Measurements from ENCODE around the gene BEND3.
"Not testable (repeated sequence)": the region's sequence is repeated elsewhere in the genome, so short reads cannot be mapped to it uniquely, and the experiment has no call there.

The BEND3 gene

DNA sequence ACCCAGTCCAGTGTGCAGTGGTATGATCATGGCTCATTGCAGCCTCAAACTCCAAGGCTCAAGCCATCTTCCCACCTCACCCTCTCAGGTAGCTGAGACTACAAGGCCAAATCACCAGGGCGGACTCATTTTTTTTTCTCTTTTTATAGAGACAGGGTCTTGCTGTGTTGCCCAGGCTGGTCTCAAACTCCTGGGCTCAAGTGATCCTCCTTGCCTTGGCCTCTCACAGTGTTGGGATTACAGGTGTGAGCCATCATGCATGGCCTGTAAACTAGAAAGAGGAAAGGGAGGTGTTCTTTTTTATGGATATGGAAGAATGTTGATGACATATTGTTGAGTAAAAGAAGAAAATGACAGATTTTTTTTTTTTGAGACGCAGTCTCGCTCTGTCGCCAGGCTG is 5.1 kb upstream of the BEND3 start:
- DNase-seq: no peak

DNA sequence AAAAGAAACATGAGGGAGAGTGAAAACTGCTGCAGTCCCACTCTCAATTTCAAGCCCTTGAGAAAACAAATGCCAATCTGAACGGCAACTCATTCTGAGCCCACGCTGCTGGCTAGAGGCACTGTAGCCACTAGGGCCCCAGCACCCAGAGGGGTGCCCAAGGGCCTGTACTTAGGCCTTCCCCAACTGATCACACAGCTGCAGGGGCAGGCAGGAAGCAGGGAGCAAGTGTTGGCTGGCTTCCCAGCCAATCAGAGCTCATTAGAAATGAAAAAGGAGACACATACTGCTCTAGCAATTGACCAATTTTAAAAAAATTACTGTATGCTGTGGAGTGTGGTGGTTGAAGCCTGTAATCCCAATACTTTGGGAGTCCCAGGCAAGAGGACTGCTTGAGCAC is 3.7 kb upstream of the BEND3 start:
- DNase-seq: no peak

DNA sequence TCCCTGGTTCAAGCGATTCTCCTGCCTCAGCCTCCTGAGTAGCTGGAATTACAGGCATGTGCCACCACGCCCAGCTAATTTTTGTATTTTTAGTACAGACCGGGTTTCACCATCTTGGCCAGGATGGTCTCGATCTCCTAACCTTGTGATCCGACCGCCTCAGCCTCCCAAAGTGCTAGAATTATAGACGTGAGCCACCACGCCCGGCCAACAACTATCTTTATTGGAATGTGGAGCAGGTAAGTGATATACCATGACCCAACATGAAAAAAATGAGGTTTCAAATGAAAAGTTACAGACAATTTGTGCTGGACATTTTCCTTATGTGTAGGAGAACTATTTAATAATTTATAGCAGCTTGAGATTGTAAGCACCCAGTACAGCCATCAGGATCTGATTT is 3.2 kb upstream of the BEND3 start:
- DNase-seq: not testable (repeated sequence)

DNA sequence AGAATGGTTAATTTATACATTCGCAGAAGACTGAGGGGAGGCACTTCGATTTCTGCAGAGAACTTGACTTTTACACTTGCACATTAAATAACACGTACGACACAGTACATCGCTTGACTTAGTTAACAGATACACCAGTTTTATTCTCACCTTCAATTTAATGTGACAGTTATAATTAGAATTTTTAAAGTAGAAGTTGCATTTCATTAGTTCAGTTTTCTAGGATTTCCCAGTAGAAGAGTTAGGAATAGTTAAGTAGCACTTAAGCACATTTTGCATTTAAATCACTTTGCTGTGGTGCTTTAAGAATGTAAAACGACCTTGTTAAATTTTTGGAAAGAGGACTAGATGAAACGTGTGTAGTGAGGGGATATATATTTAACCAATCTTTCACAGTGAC is 1.6 kb upstream of the BEND3 start:
- no peak for DNase-seq

DNA sequence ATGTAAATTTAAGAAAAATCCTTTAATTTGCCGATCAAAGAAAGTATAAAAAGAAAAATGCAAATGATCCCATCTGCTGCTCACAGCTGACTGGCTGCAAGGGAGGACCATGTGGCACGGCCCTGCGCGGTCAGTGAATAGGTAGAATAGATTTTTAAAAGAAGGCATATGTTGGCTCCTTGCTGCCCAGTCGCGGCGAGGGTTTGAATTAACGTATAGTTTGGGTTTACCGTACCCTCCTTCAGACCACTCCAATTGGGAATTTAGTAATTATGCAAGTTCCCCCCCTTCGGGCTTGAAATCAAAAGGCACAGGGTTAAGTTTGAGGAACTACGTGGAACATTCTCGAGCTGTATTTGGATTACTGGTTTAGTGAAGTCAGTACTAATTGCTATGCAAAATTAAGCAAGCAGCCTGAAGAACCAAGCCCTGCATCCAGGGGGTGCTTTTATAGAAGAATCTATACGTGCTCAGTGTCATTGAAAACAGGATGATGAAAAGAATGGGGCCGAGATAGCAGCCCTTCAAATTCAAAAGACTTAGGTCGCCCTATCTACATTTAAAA is 1.1 kb upstream of the BEND3 start:
- peak in 1 of 2 experiments; percentile 4 for DNase-seq

DNA sequence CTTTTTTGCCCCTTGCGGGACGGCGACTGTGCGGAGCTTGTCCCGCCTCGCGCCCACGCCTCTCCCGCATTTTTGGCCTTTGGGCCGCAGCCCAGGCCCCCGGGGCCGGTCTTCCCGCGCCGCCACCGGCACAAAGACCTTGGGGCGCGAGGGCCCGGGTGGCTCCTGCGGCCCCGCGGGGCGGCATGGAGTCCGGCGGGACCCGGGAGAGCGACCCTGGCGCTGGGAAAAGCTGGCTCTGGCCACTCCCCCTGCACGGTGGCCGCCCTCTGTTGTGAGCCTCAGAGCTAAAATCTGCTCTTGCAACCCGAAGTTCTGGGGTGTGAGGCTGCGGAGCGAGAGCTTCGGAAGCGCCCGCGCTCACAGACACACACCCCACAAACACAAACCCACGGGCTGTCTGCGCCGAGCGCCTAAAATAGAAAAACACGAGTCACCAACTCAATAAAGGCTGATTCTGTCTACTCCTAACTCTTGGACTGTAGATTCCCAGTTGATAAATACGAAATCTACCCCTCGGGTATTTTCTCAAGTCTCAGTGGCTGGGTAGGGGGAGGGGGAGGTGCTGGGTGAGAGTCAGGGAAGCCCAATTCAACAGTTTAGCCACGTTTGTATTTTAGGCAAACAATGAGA is 496 bp upstream of the BEND3 start:
- peak; percentile 23 to 40 for DNase-seq

DNA sequence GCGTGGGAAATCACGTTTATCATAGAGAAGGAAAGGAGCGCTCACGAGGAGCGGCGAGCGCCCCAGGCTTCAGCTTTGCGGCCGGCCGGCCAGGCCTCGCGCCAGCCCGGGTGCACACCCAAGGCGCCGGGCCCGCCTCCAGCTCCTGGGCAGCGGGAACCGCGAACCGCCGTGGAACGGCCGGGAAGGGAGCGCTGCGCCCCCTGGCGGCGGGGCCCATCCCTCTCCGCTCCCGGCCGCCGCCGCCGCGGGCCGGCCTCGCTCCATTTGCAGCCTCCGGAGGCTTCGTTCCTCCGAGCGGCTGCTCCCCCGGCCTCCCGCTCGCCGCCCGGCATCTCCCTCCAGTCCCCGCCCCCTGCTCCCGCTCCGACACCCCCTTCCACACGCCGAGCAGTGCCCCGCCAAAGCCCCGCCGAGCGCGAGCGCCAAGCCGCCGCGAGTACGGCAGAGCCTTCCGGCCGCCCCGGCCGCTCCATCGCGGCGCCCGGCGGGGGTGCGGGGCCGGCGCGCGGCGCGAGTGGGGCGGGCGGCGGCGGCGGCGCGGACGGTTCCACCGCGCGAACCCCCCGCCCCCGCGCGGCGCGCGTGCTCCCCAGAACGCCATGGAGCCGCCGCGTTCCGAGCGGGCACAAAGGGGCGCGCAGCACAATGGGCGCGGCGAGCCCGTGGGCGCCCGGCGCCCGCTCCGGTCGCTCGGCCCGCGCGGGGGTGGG is 946 bp downstream of the BEND3 start:
- peak; percentile 56 to 57 for DNase-seq

DNA sequence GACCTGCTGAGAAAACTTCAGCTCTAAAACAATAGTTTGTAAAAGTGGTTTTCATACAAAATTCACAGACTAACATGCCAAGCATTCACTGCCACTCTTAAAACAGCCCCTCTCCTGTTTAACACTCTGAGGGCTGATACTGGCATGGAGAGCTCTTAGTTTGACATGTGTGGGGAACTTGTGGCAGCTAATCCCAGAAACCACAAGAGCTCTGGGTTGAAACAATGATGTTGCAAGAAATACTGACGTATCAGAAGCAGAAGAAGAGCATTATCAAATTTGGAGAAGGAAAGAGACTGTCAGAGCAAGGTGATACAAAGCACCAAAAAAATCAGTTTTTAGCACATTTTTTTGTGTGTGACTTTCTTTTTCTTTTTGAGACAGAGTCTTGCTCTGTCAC is 5.1 kb downstream of the BEND3 start:
- no peak for DNase-seq

DNA sequence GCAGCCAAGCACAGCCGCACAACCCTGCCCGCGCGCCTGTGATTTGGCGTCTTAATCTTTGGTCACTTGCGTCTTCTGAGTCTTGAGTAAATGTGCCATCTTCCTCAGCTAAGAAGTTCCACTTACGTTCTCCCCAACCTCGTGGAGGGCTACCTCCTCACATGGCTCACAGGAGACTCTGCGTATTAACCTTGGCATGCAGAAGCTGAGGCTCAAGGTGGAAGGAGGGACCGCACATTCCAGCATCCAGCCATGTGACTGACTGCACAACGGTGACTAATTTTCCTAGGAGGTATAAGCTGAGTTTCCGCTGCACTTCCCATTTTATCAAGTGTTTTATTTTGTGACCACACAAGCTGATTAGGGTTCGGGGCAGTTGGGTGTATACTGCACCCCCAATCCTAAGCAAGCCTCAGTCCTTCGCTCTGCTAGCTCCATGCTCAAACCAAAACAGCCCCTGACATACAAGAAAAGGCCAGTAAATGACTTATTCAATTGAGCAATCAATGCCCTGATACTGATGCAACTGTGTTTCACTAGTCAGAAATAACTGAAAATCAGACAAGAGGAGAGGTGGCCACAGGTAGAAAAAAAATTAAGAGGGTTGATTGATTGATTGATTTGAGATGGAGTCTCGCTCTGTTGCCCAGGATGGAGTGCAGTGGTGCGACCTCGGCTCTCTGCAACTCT is 7.0 kb downstream of the BEND3 start:
- DNase-seq: no peak

DNA sequence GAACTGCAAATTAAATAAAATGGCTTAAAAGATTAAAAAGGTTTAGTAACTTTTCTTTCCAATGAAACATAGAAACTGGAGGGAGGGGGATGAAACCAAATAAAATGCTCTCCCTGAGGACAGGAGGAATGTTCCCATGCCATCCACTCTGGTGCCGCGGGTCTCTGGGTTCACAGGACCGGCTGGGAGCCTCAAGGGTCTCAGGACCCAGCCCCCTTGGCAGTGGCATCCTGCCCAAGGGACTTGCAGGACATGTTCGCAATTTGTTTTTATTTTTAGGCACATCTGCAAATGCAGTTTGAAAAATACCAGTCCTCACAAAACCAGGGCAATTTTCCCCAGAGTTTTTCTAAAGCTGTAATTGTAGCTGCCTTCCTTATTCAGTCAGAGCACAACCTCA is 7.5 kb downstream of the BEND3 start:
- no peak for DNase-seq

DNA sequence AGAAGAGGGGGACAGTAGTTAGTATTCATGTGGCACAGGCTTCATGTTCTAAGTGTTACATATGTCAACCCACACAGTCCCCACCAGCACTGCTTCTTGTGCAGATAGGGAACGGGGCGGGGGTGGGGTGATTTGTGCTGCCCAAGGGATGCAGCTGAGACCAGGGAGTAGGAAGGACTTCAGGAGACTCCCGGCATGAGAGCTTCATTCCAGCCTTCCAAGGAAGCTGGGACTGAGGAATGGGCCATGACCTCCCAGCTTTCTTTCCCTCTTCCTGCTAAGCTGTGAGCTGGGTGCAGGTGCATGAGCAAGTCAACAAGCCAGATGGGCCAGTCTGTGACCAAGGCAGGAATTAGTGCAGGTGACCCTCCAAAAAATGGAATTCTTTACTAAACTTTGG is 9.2 kb downstream of the BEND3 start:
- DNase-seq: no peak

DNA sequence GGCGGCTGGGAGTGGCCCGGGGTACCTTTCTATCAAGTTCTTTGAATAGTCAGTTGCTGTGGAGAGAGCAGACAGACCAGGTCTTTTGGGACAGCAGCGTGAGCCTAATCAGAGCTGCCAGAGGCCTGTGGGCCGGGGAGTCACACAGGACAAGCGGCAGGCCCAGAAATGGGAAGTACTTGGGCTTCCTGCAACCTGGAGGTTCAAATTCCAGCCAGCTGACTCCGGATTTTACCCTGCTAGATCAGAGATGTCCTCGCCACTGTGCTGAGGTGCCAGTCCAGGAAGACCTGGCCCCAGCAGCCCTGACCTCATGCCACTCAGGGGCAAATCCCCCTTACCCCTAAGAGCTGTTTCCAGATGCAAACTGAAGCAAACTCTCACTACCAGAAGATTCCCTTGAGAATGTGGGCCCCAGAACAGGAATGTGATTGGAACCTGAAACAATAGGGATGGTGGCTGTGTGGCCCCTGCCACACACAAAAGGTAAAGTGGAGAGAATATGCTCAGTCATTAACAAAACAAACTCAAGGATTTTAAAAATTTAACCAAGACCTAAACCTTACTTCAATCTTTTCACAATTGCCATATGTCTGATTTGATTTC is 9.7 kb downstream of the BEND3 start:
- DNase-seq: no peak

DNA sequence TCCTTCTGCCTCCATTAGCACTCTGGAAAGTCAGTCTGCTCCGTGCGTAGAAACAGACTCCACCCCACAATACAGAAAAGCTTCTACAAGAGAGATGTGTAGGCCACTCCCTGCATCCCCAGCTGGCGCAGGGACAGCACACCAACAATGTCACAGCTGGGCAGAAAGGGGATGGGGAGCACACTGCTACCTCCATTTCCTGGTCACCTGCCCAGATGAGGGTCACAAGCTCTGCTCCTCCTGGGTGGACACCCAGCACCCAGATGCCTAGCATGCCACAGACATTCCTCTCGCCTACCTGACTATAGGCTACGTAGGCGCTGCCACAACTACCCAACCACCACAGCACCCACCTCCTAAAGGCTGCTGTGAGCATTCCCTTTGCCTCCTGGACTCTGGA is 12.2 kb downstream of the BEND3 start:
- DNase-seq: no peak

DNA sequence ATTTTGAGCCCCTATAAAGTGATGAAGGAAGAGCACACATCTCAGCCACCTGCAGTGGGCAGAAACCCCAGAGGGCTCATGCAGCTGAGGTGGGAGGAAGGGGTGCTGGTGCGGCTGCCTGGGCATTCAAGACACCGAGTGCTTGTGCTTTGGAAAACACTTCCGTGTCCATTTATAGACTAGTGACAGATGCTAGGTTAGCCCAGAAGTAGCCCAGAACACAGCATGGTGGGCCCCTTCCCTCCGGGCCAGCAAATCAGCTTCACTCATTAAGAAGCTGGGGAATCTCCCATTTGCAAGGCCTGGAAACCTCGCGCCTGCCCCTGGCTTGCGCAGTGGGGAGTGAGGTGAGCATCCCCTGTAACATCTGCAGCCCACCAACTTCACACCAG is 12.9 kb downstream of the BEND3 start:
- no peak for DNase-seq

DNA sequence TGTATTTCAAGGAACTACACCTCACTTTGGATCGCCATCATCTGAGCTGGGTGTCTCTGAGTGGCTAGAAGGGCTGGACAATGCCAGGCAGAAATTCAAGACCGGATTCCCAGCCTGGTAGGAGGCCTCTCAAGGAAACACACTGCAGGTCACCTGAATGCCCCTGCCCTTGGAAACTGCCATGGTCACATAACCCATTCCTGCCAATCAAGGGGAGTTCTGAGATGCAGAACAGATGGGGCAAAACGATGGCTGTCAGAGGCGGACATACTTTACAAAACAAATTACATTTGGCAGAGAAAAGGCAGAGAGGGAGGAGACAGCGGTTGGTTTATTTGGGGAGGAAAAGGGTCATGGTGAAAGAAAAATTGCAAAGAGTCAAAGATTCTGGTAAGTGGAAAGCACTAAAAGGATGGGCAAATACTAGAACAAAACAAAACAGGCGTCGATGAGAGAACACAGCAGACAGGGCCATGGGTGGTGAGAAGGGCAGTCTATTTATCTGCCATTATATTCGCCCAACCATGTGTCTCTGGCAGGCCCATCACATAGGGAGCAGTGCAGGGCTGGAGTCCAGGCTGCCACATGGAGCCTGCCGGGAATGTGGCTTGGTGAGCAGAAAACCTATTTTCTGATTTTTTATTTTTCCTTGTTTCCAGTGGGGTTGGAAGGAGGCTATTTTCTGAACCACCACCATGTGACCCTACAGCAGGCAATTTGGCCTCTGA is 13.5 kb downstream of the BEND3 start:
- no peak for DNase-seq

DNA sequence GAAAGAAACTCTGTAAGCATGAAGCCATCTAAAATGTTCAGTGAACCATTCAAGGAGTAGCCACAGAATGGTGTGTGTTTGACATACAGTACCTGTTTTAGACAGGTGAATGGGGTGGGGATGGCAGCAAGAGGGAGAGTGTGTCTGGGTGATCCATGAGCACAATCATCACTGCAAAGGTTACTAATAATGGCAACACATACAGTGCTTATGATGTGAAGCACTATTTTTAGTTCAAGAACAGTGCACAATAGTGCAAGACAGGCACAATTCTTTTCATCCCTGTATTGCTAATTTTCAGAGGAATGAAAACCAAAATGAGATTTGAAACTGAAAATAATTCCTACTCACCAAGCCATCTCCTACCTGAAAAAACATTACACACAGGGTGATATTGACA is 14.1 kb downstream of the BEND3 start:
- DNase-seq: no peak

DNA sequence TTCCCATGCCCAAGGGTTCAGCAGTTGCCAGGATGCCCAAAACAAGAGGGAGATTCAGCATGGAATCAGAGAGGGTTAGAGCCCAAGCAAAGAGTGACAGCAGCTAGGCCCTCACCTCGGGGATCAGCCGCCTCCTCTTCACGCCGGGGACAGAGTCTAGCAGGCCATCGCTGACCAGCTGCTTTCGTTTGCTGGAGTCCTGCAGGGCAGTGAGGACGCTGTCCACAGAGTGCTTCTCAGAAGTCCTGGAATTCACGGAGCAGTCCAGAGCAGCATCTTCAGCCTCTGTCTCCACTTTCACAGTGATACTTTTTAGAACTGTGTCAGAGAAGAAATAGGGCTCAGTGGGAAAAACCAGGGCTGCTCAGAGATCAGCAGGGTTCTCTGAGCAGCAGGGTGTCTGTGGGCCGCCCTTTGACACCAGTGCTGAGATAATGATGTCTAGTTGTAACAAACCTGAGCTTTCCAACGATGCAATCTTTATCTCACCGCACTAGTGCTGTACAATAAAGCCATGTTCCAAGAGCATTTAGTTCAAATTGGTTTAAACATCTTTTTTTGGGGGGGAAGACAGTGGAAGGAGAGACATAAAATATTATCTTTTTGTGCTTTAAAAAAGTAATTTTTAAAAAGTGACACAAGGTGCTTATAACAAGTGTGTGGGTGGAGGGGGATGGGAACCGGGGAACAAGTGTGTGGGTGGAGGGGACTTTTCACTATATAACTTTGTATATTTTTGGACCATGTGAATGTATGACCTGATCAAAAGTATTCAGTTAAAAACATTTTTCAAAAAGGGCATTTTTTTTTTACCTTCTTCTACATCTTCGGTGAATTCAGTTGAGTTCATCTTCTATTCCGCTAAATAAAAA is 16.6 kb downstream of the BEND3 start:
- DNase-seq: no peak

DNA sequence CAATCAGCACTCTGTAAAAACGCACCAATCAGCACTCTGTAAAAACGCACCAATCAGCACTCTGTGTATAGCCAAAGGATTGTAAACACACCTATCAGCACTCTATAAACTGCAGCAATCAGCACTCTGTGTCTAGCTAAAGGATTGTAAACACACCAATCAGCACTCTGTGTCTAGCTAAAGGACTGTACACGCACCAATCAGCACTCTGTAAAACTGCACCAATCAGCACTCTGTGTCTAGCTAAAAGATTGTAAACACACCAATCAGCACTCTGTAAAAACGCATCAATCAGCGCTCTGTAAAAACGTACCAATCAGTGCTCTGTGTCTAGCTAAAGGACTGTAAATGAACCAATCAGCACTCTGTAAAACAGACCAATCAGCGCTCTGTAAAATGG is 30.9 kb downstream of the BEND3 start:
- not testable (repeated sequence) for DNase-seq

DNA sequence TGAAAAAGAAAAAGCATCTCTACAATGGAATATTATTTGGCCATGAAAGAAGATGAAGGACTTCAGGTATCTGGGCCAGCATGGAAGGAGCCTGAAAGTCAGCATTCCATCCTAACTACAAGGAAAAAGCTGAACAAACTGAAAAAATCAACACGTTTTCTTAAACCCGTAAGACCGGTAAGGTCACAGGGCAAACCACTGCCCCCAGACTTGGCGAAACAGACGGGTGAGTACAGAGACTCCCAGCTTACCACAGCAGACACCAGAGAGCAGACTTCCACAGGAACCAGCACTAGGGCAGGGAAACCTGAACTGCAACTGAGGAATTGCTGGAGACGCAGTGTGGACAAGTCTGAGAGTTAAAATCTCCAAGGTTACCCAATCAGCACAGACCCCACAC is 31.4 kb downstream of the BEND3 start:
- no peak for DNase-seq

DNA sequence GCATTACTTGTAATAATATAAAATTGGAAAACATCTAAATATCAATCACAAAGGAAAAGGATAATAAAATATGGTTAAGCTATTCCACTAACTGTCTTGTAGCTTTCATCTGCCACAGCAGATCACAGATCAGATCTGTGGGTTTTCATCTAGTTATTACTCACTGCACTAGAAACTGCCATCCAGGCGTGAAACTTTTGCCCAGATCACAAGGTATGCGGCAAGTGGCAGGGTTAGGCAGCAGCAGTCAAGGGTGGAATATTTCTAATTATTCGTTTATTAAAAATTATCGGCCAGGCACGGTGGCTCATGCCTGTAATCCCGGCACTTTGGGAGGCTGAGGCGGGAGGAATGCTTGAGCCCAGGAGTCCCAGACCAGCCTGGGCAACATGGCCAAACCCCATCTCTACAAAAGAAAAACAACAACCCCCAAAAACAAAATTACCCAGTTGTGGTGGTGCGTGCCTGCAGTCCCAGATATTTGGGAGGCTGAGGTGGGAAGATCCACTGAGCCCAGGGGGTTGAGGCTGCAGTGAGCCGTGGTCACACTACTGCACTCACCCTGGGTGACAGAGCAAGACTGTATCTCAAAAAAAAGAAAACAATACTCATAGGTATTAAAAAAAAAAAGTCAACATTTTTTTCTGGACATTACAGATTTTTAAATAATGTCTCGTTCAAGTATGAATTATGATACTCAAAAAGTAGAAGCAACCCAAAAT is 32.1 kb downstream of the BEND3 start:
- DNase-seq: no peak

DNA sequence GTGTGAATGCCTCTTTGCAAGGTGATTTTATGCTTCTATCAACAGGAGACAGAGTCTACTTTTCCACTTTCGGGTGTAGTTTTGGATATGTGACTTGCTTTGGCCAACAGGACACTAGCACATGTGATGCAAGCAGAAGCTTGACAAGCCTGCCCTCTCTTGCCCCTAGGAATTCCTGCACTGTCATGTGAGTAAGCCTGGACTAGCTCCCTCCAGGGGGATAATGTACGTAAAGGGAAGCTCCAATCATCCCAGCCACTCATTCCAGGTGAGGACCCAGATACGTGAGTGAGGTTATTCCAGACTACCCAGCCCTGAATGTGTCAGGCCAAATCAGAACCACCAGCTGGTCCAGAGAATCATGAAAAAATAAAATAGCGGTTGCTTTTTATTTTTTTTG is 33.3 kb downstream of the BEND3 start:
- no peak for DNase-seq
